ENCODE data around the gene PNLDC1.
"Not testable (repeated sequence)": the region's sequence is repeated elsewhere in the genome, so short reads cannot be mapped to it uniquely, and the experiment has no call there.

Gene PNLDC1

DNA sequence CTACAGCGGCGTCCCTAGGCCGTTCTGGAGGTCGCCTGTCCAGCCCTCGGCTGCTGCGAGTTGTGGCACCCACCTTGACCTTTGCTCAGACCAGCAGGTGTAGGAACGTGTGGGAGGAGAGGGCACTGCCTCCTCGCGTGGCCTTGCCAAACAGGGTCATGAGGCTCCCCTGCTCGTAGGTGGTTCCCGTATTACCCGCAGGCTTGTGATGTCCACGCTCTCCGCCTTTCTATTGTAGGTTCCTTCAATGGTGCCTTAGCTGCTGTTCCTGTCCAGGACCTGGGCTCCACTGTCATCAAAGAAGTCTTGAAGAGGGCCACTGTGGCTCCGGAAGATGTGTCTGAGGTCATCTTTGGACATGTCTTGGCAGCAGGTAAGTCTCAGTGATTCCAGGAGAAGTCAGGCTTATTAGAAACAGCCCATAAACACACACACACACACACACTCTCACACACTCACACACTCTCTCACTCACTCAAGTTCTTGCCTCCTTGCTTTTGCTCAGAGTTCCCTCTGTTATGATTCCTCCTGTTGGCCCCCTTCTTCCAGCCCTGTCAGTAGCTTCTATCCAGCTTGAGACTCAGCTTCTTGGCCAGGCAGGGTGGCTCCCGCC is 37.3 kb upstream of the PNLDC1 start:
- DNase-seq (ENCODE audit: low spot score in 2 of 2) (peak in 1 of 2 donors; percentile 40), ATAC-seq (ENCODE audit: low read depth) (peak; percentile 23)
- peaks cover 24% of the 10 kb centered on the region for H3K4me1 Mint-ChIP-seq
- peaks cover 13% of the 10 kb centered on the region for H3K36me3 Mint-ChIP-seq
- H3K4me3 Mint-ChIP-seq, result peak overlapping the region; percentile 91
- no peaks in the 10 kb centered on the region for H3K27me3 Mint-ChIP-seq
- no peaks in the 10 kb centered on the region for H3K9me3 Mint-ChIP-seq
- peak overlapping the region; percentile 96 for H3K27ac Mint-ChIP-seq

DNA sequence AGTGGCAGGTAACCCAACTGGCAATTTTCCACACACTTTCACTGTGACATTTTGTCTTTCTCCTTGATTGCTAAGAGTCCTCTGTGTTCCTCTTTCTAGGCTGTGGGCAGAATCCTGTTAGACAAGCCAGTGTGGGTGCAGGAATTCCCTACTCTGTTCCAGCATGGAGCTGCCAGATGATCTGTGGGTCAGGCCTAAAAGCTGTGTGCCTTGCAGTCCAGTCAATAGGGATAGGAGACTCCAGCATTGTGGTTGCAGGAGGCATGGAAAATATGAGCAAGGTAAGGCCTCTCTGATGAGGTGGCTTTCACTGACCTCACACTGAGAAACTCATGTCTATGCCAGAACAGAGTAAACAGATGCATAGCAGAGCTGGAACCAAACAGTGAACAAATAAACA is 33.2 kb upstream of the PNLDC1 start:
- Mint-ChIP-seq H3K36me3 (peaks cover 30% of the 10 kb centered on the region), H3K27me3 (no peaks in the 10 kb centered on the region), H3K4me1 (peaks cover 7% of the 10 kb centered on the region), H3K4me3 (no peak overlapping the region), H3K27ac (no peak overlapping the region), H3K9me3 (peaks cover 2% of the 10 kb centered on the region)
- ATAC-seq (ENCODE audit: low read depth) (no peak), DNase-seq (ENCODE audit: low spot score in 2 of 2) (no peak)

DNA sequence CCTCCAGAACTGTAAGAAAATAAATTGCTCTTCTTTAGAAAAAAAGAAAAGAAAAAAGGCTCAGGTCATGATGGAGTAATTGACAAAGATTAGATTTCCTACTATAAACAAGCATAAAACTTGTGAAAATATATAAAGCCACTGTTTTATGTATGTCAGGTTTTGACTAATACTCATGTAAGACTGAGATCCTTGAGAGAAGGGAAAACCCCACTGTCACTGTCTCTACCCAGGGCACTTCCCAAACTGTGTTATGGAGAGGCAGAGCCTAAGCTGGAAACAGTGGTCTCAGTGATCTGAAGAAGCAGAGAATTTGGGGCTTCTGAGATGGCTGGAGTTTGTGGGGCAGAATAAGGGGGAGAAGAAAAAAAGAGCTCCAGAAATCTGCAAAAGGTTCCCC is 30.6 kb upstream of the PNLDC1 start:
- Mint-ChIP-seq H3K9me3 (peaks cover 2% of the 10 kb centered on the region), H3K4me3 (no peak overlapping the region), H3K4me1 (no peaks in the 10 kb centered on the region), H3K27ac (no peak overlapping the region), H3K36me3 (peaks cover 32% of the 10 kb centered on the region), H3K27me3 (no peaks in the 10 kb centered on the region)
- no peak for ATAC-seq (ENCODE audit: low read depth)
- DNase-seq (ENCODE audit: low spot score in 2 of 2), result no peak

DNA sequence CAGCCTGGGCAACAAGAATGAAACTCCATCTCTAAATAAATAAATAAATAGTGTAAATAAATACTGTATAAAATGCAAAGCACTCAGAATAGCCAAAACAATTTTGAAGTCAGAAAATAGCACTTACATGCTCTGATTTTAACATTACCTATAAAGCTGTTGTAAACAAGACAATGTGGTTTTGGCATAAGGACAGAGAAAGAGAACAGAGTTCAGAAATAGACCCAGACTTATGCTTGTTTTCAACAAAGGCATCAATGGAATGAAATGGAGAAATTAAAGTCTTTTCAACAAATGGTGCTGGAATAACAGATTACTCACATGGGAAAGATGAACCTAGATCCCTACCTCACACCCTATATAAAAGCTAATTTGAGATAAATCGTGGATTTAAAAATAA is 27.9 kb upstream of the PNLDC1 start:
- no peak for ATAC-seq (ENCODE audit: low read depth)
- Mint-ChIP-seq H3K9me3 (peaks cover 2% of the 10 kb centered on the region), H3K27ac (no peak overlapping the region), H3K4me1 (no peaks in the 10 kb centered on the region), H3K27me3 (no peaks in the 10 kb centered on the region), H3K4me3 (no peak overlapping the region), H3K36me3 (peaks cover 30% of the 10 kb centered on the region)
- DNase-seq (ENCODE audit: low spot score in 2 of 2), result no peak

DNA sequence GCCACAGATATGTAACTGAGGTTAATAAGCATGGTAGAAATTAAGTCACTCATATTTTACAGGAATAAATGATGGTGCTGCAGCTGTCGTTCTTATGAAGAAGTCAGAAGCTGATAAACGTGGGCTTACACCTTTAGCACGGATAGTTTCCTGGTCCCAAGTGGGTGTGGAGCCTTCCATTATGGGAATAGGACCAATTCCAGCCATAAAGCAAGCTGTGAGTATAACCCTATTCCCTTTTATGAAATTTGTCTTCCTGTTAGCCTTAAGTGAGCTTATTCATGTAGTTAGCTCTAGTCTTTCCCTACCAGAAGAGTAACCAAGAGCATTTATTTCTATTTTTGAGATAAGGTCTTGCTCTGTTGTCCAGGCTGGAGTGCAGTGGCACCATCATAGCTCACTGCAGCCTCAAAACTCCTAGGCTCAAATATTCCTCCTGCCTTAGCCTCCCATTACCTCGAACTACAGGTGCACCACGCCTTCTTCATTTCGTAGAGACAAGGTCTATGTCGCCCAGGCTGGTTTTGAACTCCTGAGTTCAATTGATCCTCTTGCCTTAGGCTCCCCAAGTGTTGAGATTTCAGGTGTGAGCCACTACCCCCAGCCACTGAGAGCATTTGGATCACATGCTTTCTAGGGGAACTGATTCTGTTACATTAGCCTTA is 22.7 kb upstream of the PNLDC1 start:
- Mint-ChIP-seq H3K27me3 (no peaks in the 10 kb centered on the region), H3K4me1 (peaks cover 3% of the 10 kb centered on the region), H3K9me3 (no peaks in the 10 kb centered on the region), H3K4me3 (no peak overlapping the region), H3K27ac (no peak overlapping the region), H3K36me3 (peaks cover 29% of the 10 kb centered on the region)
- no peak for DNase-seq (ENCODE audit: low spot score in 2 of 2)
- no peak for ATAC-seq (ENCODE audit: low read depth)

DNA sequence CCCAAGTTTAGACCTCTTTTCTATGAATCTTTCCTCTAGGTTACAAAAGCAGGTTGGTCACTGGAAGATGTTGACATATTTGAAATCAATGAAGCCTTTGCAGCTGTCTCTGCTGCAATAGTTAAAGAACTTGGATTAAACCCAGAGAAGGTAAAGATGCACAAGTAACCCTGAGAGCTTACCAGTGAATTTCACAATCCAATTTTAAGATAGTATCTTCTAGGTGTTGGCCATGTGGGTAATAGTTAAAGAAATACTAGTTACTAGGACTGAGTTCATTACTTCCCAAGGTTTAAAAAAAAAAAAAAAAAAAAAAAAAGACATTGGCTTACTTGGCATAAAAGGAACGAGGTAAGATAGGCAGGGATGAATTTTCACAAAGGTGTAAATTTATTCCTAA is 21.9 kb upstream of the PNLDC1 start:
- H3K4me1 Mint-ChIP-seq, result peaks cover 9% of the 10 kb centered on the region
- ATAC-seq (ENCODE audit: low read depth) (no peak), DNase-seq (ENCODE audit: low spot score in 2 of 2) (no peak)
- peaks cover 35% of the 10 kb centered on the region for H3K36me3 Mint-ChIP-seq
- no peak overlapping the region for H3K27ac Mint-ChIP-seq
- no peak overlapping the region for H3K4me3 Mint-ChIP-seq
- no peaks in the 10 kb centered on the region for H3K27me3 Mint-ChIP-seq
- no peaks in the 10 kb centered on the region for H3K9me3 Mint-ChIP-seq

DNA sequence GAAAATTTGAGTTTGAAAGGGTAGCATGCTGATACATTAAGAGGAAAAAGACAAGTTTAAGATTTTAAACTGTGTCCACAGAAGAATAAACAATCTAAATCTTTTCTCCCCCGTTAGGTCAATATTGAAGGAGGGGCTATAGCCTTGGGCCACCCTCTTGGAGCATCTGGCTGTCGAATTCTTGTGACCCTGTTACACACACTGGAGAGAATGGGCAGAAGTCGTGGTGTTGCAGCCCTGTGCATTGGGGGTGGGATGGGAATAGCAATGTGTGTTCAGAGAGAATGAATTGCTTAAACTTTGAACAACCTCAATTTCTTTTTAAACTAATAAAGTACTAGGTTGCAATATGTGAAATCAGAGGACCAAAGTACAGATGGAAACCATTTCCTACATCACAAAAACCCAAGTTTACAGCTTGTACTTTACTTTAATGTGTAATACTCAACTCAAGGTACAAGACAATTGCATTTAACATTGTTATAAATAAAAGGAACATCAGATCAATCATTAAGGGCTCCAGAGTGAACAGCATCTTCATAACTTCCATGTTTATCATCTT is 21.5 kb upstream of the PNLDC1 start:
- Mint-ChIP-seq H3K36me3 (peaks cover 35% of the 10 kb centered on the region), H3K9me3 (no peaks in the 10 kb centered on the region), H3K4me1 (peaks cover 9% of the 10 kb centered on the region), H3K4me3 (no peak overlapping the region), H3K27me3 (no peaks in the 10 kb centered on the region), H3K27ac (no peak overlapping the region)
- DNase-seq (ENCODE audit: low spot score in 2 of 2) (no peak), ATAC-seq (ENCODE audit: low read depth) (no peak)

DNA sequence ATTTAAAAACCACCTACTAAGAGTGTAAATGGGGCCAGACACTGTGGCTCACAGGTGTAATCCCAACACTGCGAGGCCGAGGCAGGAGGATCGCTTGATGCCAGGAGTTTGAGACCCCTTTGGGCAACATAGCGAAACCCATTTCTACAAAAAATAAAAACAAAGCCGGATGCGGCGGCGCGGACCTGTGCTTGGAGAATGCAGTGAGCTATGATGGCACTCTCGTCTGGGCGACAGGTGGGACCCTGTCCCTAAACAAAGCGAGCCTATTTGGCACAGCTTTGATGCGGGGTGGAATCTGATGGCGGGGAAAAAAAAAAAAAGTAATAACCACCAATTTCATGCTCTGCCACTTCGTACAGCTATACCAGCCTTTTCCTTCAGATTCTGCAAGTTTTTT is 11.8 kb upstream of the PNLDC1 start:
- Mint-ChIP-seq H3K4me1 (peaks cover 20% of the 10 kb centered on the region), H3K36me3 (peaks cover 14% of the 10 kb centered on the region), H3K27me3 (no peaks in the 10 kb centered on the region), H3K27ac (peak overlapping the region; percentile 92), H3K9me3 (no peaks in the 10 kb centered on the region), H3K4me3 (peak overlapping the region; percentile 99)
- DNase-seq (ENCODE audit: low spot score in 2 of 2) (no peak), ATAC-seq (ENCODE audit: low read depth) (no peak)

DNA sequence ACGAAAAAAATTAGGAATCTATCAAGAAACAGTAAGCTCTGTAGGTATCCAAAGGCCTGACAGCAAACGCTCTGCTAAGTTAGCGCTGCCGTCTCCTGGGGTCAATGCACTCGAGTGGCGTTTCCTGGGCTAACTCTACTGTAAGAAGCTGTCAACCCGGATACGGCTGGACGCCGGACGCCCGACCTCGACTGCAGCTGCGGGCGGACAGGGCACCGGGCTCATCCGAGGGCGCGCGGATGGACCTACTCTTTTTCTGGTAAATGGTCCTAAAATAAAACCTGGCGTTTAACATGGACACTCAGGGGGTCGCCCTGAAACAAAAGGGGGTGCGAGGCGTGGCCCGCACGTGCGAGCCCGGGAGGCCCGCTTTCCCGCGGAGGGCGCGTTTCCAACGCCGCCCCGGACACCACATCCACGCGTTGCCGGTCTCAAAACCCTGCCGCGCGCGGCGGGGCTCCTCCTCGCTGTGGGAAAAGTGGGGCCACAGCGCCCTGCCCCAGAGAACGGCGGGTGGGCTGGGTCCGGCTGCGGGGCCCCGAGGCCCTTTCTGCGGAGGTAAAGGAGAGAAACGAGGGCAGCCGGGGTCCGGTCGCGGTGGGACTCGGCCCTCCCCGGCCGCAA is 11.2 kb upstream of the PNLDC1 start:
- peaks cover 14% of the 10 kb centered on the region for H3K36me3 Mint-ChIP-seq
- no peak for DNase-seq (ENCODE audit: low spot score in 2 of 2)
- peaks cover 20% of the 10 kb centered on the region for H3K4me1 Mint-ChIP-seq
- peak overlapping the region; percentile 92 for H3K27ac Mint-ChIP-seq
- H3K27me3 Mint-ChIP-seq, result no peaks in the 10 kb centered on the region
- no peaks in the 10 kb centered on the region for H3K9me3 Mint-ChIP-seq
- ATAC-seq (ENCODE audit: low read depth), result no peak
- H3K4me3 Mint-ChIP-seq, result peak overlapping the region; percentile 99

DNA sequence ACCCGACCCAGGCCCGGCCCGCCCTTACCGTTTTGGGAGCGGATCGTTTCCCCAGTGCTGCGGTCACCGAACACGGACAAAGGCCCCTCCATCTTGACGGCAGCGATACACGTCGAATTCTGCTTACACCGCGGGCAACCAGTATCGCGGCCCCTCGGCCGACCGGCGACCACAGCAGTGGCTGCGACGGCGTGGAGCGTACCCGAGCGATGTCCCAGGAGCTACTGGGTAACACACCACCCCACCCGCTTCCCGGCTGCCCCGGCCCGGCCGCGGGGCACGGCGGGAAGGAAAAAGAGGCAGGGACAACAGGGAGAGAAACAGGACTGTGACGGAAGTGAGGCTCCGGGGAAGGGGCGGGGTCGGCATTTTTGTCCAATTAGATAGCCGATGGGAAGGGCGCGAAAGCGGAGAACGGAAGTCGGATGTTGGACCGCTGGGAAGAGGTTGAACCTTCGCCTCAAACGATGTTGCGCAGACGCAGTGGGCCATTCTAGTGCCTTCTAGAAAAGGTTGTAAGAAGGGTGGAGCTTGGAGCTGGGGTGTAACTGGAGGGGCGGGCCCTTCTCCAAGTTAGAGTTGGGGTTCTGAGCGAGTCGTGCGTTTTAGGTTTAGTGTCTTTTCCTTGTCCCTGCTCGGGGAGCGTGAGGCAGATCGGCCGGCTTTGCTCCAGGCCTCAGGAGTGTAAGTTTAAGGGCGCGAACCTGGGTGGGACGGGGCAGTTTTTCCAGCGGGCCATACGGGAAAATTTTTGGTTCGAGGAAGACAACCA is 10.5 kb upstream of the PNLDC1 start, which contains the start of gene TCP1:
Gene TCP1, minus strand, starts transcription at position 226 of the 772 bp plus-strand sequence. Its CDS starts 134 bp downstream, at position 92.
- no peaks in the 10 kb centered on the region for H3K27me3 Mint-ChIP-seq
- H3K9me3 Mint-ChIP-seq, result no peaks in the 10 kb centered on the region
- peaks cover 23% of the 10 kb centered on the region for H3K4me1 Mint-ChIP-seq
- H3K4me3 Mint-ChIP-seq, result peak within 1 kb of the TSS; percentile 99
- ATAC-seq (ENCODE audit: low read depth), result peak; percentile 78
- peak; percentile 86 to 91 for DNase-seq (ENCODE audit: low spot score in 2 of 2)
- H3K27ac Mint-ChIP-seq, result peak within 1 kb of the TSS; percentile 92
- H3K36me3 Mint-ChIP-seq, result peaks cover 15% of the 10 kb centered on the region

DNA sequence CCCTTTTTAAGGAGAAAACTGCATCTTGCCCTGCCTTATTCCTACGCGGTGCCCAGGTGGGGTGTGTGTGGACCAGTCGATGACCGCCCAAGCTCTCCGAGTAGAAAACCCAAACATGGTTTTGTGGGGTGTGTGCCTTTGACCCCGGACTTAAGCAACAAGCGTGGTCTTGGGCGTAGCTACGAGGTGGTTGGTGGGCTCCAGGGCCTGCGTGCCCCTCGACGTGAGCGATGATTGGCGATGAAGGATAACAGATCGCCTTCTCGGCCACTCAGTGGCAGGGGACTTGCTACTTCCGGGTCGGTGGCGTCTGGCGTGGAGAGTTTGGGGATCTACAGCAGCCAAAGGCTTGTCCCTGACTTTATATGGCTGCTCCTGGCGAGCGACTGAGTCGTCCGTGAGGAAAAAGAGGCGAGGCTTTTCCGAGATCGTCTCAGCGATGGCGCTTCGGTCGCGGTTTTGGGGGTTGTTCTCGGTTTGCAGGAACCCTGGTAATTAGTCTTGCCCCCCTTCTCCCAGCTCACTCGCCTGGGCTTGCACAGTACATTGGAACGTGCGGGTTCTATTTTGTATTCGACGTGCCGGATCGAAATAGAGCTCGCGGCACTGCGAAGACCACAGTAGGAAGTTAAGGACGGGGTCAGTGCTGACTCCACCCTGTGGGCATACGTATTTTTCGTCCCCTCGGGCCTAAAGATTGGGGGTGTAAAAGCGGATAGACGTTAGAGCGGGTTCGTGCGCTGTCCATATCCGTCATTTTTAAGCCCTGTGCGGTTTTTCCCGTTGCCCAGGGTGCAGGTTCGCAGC is 9.7 kb upstream of the PNLDC1 start, which contains the start of gene MRPL18:
Gene MRPL18, plus strand, starts transcription at position 319 of the 807 bp plus-strand sequence. Its CDS starts 121 bp downstream, at position 440.
- H3K4me3 Mint-ChIP-seq, result peak within 1 kb of the TSS; percentile 99
- peaks cover 21% of the 10 kb centered on the region for H3K4me1 Mint-ChIP-seq
- H3K36me3 Mint-ChIP-seq, result peaks cover 16% of the 10 kb centered on the region
- peak; percentile 58 to 77 for DNase-seq (ENCODE audit: low spot score in 2 of 2)
- peak; percentile 77 for ATAC-seq (ENCODE audit: low read depth)
- H3K9me3 Mint-ChIP-seq, result no peaks in the 10 kb centered on the region
- peak within 1 kb of the TSS; percentile 92 for H3K27ac Mint-ChIP-seq
- no peaks in the 10 kb centered on the region for H3K27me3 Mint-ChIP-seq

DNA sequence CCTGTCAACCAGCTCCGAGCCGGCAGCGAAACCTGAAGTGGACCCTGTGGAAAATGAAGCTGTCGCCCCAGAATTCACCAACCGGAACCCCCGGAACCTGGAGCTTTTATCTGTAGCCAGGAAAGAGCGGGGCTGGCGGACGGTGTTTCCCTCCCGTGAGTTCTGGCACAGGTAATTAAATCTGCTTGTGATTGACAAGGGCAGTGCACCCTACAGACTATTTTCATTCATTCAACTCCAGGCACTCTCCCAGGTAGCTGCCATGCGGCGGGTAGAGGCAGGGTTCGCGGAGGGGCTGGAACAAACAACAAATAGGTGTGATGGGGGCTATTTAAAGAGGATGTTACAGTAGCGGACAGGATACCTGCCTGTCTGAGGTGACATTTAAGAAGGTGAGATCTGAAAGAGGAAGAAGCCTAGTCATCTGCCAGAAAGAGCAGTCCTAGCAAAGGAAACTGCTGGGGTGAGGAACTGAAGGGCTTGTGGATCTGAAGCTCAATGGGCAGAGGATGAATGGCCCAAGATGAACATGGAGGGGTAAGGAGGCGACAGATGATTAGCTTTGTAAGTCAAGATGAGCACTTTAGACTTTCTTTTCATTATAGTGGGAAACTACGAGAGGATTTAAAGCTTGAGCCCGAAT is 9.0 kb upstream of the PNLDC1 start:
- no peaks in the 10 kb centered on the region for H3K9me3 Mint-ChIP-seq
- H3K4me1 Mint-ChIP-seq, result peaks cover 23% of the 10 kb centered on the region
- H3K27ac Mint-ChIP-seq, result peak overlapping the region; percentile 92
- peaks cover 18% of the 10 kb centered on the region for H3K36me3 Mint-ChIP-seq
- H3K4me3 Mint-ChIP-seq, result peak overlapping the region; percentile 99
- no peak for ATAC-seq (ENCODE audit: low read depth)
- peak; percentile 7 to 19 for DNase-seq (ENCODE audit: low spot score in 2 of 2)
- H3K27me3 Mint-ChIP-seq, result no peaks in the 10 kb centered on the region

DNA sequence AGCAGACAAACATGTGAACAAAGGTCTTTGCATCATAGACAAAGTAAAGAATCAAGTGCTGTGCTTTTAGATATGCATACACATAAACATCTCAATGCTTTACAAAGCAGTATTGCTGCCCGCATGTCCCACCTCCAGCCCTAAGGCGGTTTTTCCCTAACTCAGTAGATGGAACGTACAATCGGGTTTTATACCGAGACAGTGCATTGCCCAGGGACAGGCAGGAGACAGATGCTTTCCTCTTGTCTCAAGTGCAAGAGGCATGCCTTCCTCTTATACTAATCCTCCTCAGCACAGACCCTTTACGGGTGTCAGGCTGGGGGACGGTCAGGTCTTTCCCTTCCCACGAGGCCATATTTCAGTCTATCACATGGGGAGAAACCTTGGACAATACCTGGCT is 5.1 kb upstream of the PNLDC1 start:
- ATAC-seq (ENCODE audit: low read depth); DNase-seq (ENCODE audit: low spot score in 2 of 2); H3K27me3 Mint-ChIP-seq; H3K9me3 Mint-ChIP-seq; H3K4me3 Mint-ChIP-seq; H3K27ac Mint-ChIP-seq: not testable (repeated sequence)
- Mint-ChIP-seq H3K36me3 (peaks cover 25% of the 10 kb centered on the region), H3K4me1 (peaks cover 12% of the 10 kb centered on the region)

All from memory B cell (primary cell).